Panc1 (cell line): ENCODE data around the gene POLRMT. TPM values are rescaled to one million over a fixed set of nuclear protein-coding genes. Genes with fewer than 3 reads are reported as not detected.

ENCODE experiments used
- ATAC-seq: fragments of 200-7000 bp; cut with Tn5 transposase; 2 replicates; pipeline ENCODE4 v1.9.1; 2020; ENCODE audit warnings: mild to moderate bottlenecking, moderate library complexity
- BruUV-seq: library from RNA; stranded (reverse); fragments of 400-500 nt; replicated peaks from 2 replicates; lab custom pipeline; 2021; lab: Mats Ljungman, UMichigan
- CTCF ChIA-PET: fragments of 300-600 bp; sonication (Branson Sonifier 250); formaldehyde crosslinking; loops from one replicate; lab custom pipeline; 2022; ENCODE audit warnings: antibody characterized with exemption; lab: Charles Lee
- POLR2A ChIA-PET: fragments of 300-600 bp; sonication (Branson Sonifier 250); formaldehyde crosslinking; loops from one replicate; lab custom pipeline; 2022; ENCODE audit warnings: antibody characterized with exemption; lab: Charles Lee
- DNase-seq: peaks from one replicate; pipeline ENCODE4 v3.0.0-alpha.2; 2010; ENCODE audit warnings: low read depth, low spot score
- H3K27ac ChIP-seq: 2 replicates; pipeline ENCODE4 v1.5.1; 2011; ENCODE audit warnings: mild to moderate bottlenecking, low read length, inconsistent platforms
- H3K27me3 ChIP-seq: fragments of 200-500 bp; sonication (Bioruptor generic); 2 replicates; pipeline ENCODE4 v1.6.0; 2014; ENCODE audit warnings: low read length, inconsistent platforms; ENCODE audit not compliant: control insufficient read depth, insufficient read depth
- H3K36me3 ChIP-seq: fragments of 200-500 bp; sonication (Bioruptor generic); 2 replicates; pipeline ENCODE4 v1.5.1; 2014; ENCODE audit warnings: inconsistent platforms, mild to moderate bottlenecking, low read length, moderate library complexity; ENCODE audit not compliant: control insufficient read depth, insufficient read depth
- H3K4me1 ChIP-seq: 2 replicates; pipeline ENCODE4 v1.5.1; 2011; ENCODE audit warnings: inconsistent platforms, mild to moderate bottlenecking, low read length, moderate library complexity; ENCODE audit not compliant: control insufficient read depth, insufficient read depth
- H3K4me3 ChIP-seq, 2 experiments: 2 replicates each; pipeline ENCODE4 v1.5.1; 2011 to 2012; ENCODE audit warnings: low read depth in 2 of 2, low read length in 2 of 2, mild to moderate bottlenecking in 2 of 2, inconsistent platforms in 1 of 2, moderate library complexity in 1 of 2
- H3K9me3 ChIP-seq: fragments of 200-500 bp; sonication (Bioruptor generic); 2 replicates; pipeline ENCODE4 v1.5.1; 2014; ENCODE audit warnings: low read depth, mild to moderate bottlenecking, inconsistent platforms, low read length, moderate library complexity; ENCODE audit not compliant: control insufficient read depth, insufficient read depth
- POLR2AphosphoS5 ChIP-seq: IDR thresholded peaks from 2 replicates; pipeline ENCODE4 v1.6.1; 2012; ENCODE audit warnings: mild to moderate bottlenecking, low read depth, low read length, moderate library complexity
- SIN3A ChIP-seq: IDR thresholded peaks from 2 replicates; pipeline ENCODE4 v1.6.1; 2012; ENCODE audit warnings: low read depth, mild to moderate bottlenecking, low read length, moderate library complexity, borderline replicate concordance; ENCODE audit not compliant: insufficient read depth
- TCF7L2 ChIP-seq: IDR thresholded peaks from 2 replicates; pipeline ENCODE4 v1.6.1; 2011; ENCODE audit warnings: mild to moderate bottlenecking, low read depth, low read length, inconsistent platforms
- in situ Hi-C: cut with HindIII; loops from 2 replicates; pipeline ENCODE4 v1.10.0; 2016; ENCODE audit warnings: low sequenced_read_pairs, low pct_unique_long_range_greater_than_20kb
- intact Hi-C: fragments of 100-400 bp; cut with micrococcal nuclease; formaldehyde crosslinking; loops from one replicate; pipeline ENCODE4 v1.10.0; 2022; ENCODE audit not compliant: unreplicated experiment
- total RNA-seq: library from RNA; stranded (reverse); gene quantifications from one replicate; pipeline ENCODE4 v1.2.1, GENCODE V29; 2021; ENCODE audit not compliant: unreplicated experiment
- TF ChIP-seq, protein P1 (sequence below), 2 experiments: IDR thresholded peaks; 2 replicates each; pipeline ENCODE4 v1.6.1; 2011 to 2012; ENCODE audit warnings: low read depth in 2 of 2, control low read depth in 1 of 2, low read length in 1 of 2, mild to moderate bottlenecking in 1 of 2, moderate library complexity in 1 of 2; ENCODE audit not compliant: insufficient read depth in 1 of 2
- TF ChIP-seq, protein P2 (sequence below): fragments of 450-650 bp; IDR thresholded peaks from 2 replicates; pipeline ENCODE4 v1.5.1; 2017; ENCODE audit warnings: mild to moderate bottlenecking

Gene POLRMT
- total RNA-seq, 1 experiment from 2014 or later: 56.0 TPM

DNA sequence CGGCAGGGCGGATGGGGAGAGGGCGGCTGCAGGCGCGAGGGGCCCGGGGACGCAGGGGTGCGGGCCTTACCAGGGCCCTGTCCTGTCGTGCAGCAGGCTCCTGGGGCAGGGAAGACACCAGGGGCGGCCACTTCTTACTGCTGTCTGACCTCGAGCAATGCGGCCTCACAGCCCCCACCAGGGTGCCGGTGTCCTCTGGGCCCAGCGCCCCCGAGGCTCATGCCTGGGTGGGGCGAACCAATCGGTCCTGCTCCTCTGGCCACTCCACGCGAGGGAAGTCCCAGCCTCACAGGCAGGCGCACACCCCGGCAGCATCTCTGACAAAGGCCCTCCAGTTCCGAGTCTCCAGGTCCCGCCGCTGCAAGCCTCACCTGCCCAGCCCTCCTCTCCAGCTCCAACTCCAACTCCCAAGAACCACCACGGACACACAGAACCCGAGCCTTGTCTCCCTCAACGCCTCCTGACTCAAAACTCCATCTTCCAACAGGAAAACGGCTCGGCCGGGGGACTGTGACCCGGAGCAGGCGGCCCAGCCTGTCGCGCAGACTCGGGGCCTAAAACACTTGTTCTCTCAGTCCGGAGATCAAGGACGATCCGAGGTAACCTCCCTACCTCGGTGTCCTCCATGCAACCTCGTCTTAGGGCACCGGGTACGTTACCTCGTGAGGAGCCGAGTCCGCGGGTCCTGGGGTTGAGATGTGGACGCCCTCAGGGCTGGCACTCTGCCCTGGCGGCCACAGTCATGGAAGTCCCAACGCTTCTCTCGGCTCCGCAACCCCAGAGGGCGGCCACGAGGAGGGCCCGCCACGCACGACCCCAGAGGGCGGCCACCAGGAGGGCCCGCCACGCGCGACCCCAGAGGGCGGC is 12.8 kb upstream of the POLRMT start:
- no peak overlapping the region for H3K4me3 ChIP-seq
- DNase-seq (no peak), ATAC-seq (0 out of 2 replicates have a peak, but pooled peaks have one; percentile 5)
- ChIA-PET POLR2A (no interaction called here), CTCF (no interaction called here)
- no TSS peak for BruUV-seq
- no peak overlapping the region for H3K27ac ChIP-seq
- H3K4me1 ChIP-seq: no peaks in the 10 kb centered on the region
- no peaks in the 10 kb centered on the region; the same call in 1 of the 2 replicates for H3K36me3 ChIP-seq
- no peaks in the 10 kb centered on the region for H3K27me3 ChIP-seq
- TF ChIP-seq, protein P1, sequence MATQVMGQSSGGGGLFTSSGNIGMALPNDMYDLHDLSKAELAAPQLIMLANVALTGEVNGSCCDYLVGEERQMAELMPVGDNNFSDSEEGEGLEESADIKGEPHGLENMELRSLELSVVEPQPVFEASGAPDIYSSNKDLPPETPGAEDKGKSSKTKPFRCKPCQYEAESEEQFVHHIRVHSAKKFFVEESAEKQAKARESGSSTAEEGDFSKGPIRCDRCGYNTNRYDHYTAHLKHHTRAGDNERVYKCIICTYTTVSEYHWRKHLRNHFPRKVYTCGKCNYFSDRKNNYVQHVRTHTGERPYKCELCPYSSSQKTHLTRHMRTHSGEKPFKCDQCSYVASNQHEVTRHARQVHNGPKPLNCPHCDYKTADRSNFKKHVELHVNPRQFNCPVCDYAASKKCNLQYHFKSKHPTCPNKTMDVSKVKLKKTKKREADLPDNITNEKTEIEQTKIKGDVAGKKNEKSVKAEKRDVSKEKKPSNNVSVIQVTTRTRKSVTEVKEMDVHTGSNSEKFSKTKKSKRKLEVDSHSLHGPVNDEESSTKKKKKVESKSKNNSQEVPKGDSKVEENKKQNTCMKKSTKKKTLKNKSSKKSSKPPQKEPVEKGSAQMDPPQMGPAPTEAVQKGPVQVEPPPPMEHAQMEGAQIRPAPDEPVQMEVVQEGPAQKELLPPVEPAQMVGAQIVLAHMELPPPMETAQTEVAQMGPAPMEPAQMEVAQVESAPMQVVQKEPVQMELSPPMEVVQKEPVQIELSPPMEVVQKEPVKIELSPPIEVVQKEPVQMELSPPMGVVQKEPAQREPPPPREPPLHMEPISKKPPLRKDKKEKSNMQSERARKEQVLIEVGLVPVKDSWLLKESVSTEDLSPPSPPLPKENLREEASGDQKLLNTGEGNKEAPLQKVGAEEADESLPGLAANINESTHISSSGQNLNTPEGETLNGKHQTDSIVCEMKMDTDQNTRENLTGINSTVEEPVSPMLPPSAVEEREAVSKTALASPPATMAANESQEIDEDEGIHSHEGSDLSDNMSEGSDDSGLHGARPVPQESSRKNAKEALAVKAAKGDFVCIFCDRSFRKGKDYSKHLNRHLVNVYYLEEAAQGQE (IDR thresholded peaks at IDR 0.05; ENCODE audit: insufficient read depth in 1 of 2, low read depth in 2 of 2, low read length in 1 of 2): no peak
- no peaks in the 10 kb centered on the region for H3K9me3 ChIP-seq
- intact Hi-C loops: no loop called here
- in situ Hi-C loops: no loop called here

DNA sequence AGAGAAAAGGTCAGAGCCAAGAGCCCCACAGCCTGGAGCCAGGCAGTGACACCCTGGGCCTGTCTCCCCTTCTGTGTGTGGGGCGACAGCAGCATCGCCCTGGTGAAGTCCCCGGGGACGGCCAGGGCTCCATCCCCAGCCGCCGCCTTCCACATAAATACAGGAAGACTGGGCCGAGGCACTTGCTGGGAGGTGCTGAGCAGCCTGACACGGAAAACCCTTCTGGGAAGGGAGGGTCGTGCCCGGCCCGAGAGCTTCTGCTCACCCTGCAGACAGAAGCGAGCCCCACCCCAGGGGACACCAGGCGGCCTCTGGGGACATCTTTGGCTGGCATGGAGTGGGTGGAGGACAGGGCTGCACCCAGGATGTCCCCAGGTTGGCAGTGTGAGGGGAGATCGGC is 11.5 kb upstream of the POLRMT start:
- no peaks in the 10 kb centered on the region for H3K27me3 ChIP-seq
- ChIA-PET CTCF (no interaction called here), POLR2A (no interaction called here)
- H3K27ac ChIP-seq: no peak overlapping the region
- BruUV-seq: no TSS peak
- no peaks in the 10 kb centered on the region; the same call in 1 of the 2 replicates for H3K36me3 ChIP-seq
- no peak overlapping the region for H3K4me3 ChIP-seq
- H3K9me3 ChIP-seq: no peaks in the 10 kb centered on the region
- in situ Hi-C loops (no loop called here), intact Hi-C loops (no loop called here)
- DNase-seq (no peak), ATAC-seq (0 out of 2 replicates have a peak, but pooled peaks have one; percentile 9)
- H3K4me1 ChIP-seq: no peaks in the 10 kb centered on the region
- TF ChIP-seq TCF7L2: no peak
- TF ChIP-seq SIN3A: no peak
- TF ChIP-seq, protein P2, sequence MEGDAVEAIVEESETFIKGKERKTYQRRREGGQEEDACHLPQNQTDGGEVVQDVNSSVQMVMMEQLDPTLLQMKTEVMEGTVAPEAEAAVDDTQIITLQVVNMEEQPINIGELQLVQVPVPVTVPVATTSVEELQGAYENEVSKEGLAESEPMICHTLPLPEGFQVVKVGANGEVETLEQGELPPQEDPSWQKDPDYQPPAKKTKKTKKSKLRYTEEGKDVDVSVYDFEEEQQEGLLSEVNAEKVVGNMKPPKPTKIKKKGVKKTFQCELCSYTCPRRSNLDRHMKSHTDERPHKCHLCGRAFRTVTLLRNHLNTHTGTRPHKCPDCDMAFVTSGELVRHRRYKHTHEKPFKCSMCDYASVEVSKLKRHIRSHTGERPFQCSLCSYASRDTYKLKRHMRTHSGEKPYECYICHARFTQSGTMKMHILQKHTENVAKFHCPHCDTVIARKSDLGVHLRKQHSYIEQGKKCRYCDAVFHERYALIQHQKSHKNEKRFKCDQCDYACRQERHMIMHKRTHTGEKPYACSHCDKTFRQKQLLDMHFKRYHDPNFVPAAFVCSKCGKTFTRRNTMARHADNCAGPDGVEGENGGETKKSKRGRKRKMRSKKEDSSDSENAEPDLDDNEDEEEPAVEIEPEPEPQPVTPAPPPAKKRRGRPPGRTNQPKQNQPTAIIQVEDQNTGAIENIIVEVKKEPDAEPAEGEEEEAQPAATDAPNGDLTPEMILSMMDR: no peak
- TF ChIP-seq POLR2AphosphoS5: no peak
- TF ChIP-seq, protein P1 (IDR thresholded peaks at IDR 0.05; ENCODE audit: insufficient read depth in 1 of 2, low read depth in 2 of 2, low read length in 1 of 2): no peak
